MCF 10A (cell line): Measurements from ENCODE around the gene WDR27. TPM values are rescaled to one million over a fixed set of nuclear protein-coding genes. Genes with fewer than 3 reads are reported as not detected.

Experiments
- BruUV-seq: library from RNA; stranded (reverse); fragments of 400-500 nt; replicated peaks from 2 replicates; lab custom pipeline; 2021; lab: Mats Ljungman, UMichigan
- CTCF ChIA-PET: fragments of 300-600 bp; sonication (Branson Sonifier 250); formaldehyde crosslinking; extraction: SDS; loops from one replicate; lab custom pipeline; 2021; ENCODE audit warnings: antibody characterized with exemption, inconsistent platforms; lab: Yijun Ruan, JAX
- POLR2A ChIA-PET: fragments of 300-600, 350-650 bp; sonication (Branson Sonifier 250); formaldehyde crosslinking; extraction: SDS; loops from one replicate; lab custom pipeline; 2020; ENCODE audit warnings: antibody characterized with exemption, inconsistent platforms; lab: Yijun Ruan, JAX
- DNase-seq: peaks from one replicate; pipeline ENCODE4 v3.0.0-alpha.2; 2018; ENCODE audit not compliant: unreplicated experiment
- H3K27ac Mint-ChIP-seq: one replicate; pipeline ENCODE4 v1.8.0; 2022; ENCODE audit warnings: mild to moderate bottlenecking, low read depth, mixed read lengths; ENCODE audit not compliant: unreplicated experiment
- H3K27me3 Mint-ChIP-seq: one replicate; pipeline ENCODE4 v1.8.0; 2022; ENCODE audit warnings: mixed read lengths; ENCODE audit not compliant: insufficient read depth, unreplicated experiment
- H3K36me3 Mint-ChIP-seq: one replicate; pipeline ENCODE4 v1.8.0; 2022; ENCODE audit warnings: mild to moderate bottlenecking, moderate library complexity, mixed read lengths; ENCODE audit not compliant: insufficient read depth, unreplicated experiment
- H3K4me1 Mint-ChIP-seq: one replicate; pipeline ENCODE4 v1.8.0; 2022; ENCODE audit warnings: mixed read lengths; ENCODE audit not compliant: insufficient read depth, unreplicated experiment
- H3K4me3 Mint-ChIP-seq: one replicate; pipeline ENCODE4 v1.8.0; 2022; ENCODE audit warnings: mild to moderate bottlenecking, moderate library complexity, mixed read lengths; ENCODE audit not compliant: unreplicated experiment
- H3K9me3 Mint-ChIP-seq: one replicate; pipeline ENCODE4 v1.8.0; 2022; ENCODE audit warnings: mixed read lengths; ENCODE audit not compliant: unreplicated experiment
- CTCF ChIP-seq: fragments of 200-600 bp; IDR thresholded peaks from one replicate; pipeline ENCODE4 v1.8.0; 2022; ENCODE audit warnings: antibody characterized with exemption, mild to moderate bottlenecking; ENCODE audit not compliant: unreplicated experiment
- intact Hi-C: fragments of 100-400 bp; cut with micrococcal nuclease; formaldehyde crosslinking; loops from 2 replicates; pipeline ENCODE4 v1.14.1; 2022
- total RNA-seq: library from RNA; stranded (reverse); gene quantifications from 2 replicates; pipeline ENCODE4 v1.2.3, GENCODE V29; 2022

WDR27 gene
- total RNA-seq, 1 experiment from 2014 or later, result 80.6 TPM

- Mint-ChIP-seq H3K27me3 (no peaks in the 10 kb centered on the region), H3K36me3 (peaks cover 15% of the 10 kb centered on the region), H3K27ac (no peak overlapping the region), H3K4me1 (no peaks in the 10 kb centered on the region), H3K4me3 (no peak overlapping the region), H3K9me3 (no peaks in the 10 kb centered on the region)
- no peak for TF ChIP-seq CTCF
- ChIA-PET POLR2A (no interaction called here), CTCF (no interaction called here)
- no TSS peak for BruUV-seq
- no peak for DNase-seq
- intact Hi-C loops, result no loop called here
Observed at GRCh38 chr6:169567819-169568218, 134.0 kb downstream of the WDR27 start.

- CTCF ChIA-PET, result no interaction called here
- no peak overlapping the region for H3K27ac Mint-ChIP-seq
- peaks cover 15% of the 10 kb centered on the region for H3K36me3 Mint-ChIP-seq
- no peak for TF ChIP-seq CTCF
- POLR2A ChIA-PET, result no interaction called here
- intact Hi-C loops, result no loop called here
- no TSS peak for BruUV-seq
- no peaks in the 10 kb centered on the region for H3K4me1 Mint-ChIP-seq
- H3K9me3 Mint-ChIP-seq, result no peaks in the 10 kb centered on the region
- DNase-seq, result no peak
- no peak overlapping the region for H3K4me3 Mint-ChIP-seq
- no peaks in the 10 kb centered on the region for H3K27me3 Mint-ChIP-seq
Observed at GRCh38 chr6:169566961-169567750, 134.7 kb downstream of the WDR27 start.

- TF ChIP-seq CTCF, result no peak
- H3K27me3 Mint-ChIP-seq, result no peaks in the 10 kb centered on the region
- CTCF ChIA-PET, result no interaction called here
- intact Hi-C loops, result no loop called here
- no peak for DNase-seq
- POLR2A ChIA-PET, result no interaction called here
- H3K4me1 Mint-ChIP-seq, result no peaks in the 10 kb centered on the region
- no peak overlapping the region for H3K4me3 Mint-ChIP-seq
- H3K36me3 Mint-ChIP-seq, result peaks cover 15% of the 10 kb centered on the region
- no peak overlapping the region for H3K27ac Mint-ChIP-seq
- no TSS peak for BruUV-seq
- no peaks in the 10 kb centered on the region for H3K9me3 Mint-ChIP-seq
Observed at GRCh38 chr6:169566319-169566718, 135.5 kb downstream of the WDR27 start.

- no peak overlapping the region for H3K4me3 Mint-ChIP-seq
- DNase-seq, result no peak
- no TSS peak for BruUV-seq
Observed at GRCh38 chr6:169564453-169565240, 137.2 kb downstream of the WDR27 start.

More at GRCh38 chr6:169564453-169565240, 137.2 kb downstream of the WDR27 start:
- intact Hi-C loops, result no loop called here
- H3K9me3 Mint-ChIP-seq, result no peaks in the 10 kb centered on the region
- no peak for TF ChIP-seq CTCF
- ChIA-PET POLR2A (no interaction called here), CTCF (no interaction called here)
- no peak overlapping the region for H3K27ac Mint-ChIP-seq
- H3K4me1 Mint-ChIP-seq, result no peaks in the 10 kb centered on the region
- H3K27me3 Mint-ChIP-seq, result no peaks in the 10 kb centered on the region
- peaks cover 9% of the 10 kb centered on the region for H3K36me3 Mint-ChIP-seq
